GM19035 (cell line): Measurements from ENCODE around the gene HIPK1.

Source experiments
- ATAC-seq: cut with Tn5 transposase; IDR thresholded peaks from one replicate; pipeline ENCODE4 v1.9.1; 2021; ENCODE audit not compliant: unreplicated experiment

Gene HIPK1

DNA sequence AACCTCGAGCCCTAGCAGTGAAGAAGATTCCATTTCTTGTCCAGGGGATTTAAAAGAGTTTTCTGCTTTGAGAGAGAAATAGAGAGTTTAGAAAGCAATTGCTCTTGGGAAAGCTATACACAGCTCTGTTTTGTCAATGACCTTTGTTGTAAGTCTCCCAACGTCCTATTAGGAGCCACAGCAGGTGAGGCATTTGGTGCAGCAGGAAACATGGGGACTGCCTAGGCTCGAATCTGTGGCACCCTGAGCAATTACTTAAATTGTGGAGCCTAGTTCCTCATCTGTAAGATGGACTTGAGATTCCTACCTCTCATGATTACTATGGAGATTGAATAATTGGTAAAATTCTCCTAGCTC is 15.8 kb upstream of the HIPK1 start:
- no peak for ATAC-seq

DNA sequence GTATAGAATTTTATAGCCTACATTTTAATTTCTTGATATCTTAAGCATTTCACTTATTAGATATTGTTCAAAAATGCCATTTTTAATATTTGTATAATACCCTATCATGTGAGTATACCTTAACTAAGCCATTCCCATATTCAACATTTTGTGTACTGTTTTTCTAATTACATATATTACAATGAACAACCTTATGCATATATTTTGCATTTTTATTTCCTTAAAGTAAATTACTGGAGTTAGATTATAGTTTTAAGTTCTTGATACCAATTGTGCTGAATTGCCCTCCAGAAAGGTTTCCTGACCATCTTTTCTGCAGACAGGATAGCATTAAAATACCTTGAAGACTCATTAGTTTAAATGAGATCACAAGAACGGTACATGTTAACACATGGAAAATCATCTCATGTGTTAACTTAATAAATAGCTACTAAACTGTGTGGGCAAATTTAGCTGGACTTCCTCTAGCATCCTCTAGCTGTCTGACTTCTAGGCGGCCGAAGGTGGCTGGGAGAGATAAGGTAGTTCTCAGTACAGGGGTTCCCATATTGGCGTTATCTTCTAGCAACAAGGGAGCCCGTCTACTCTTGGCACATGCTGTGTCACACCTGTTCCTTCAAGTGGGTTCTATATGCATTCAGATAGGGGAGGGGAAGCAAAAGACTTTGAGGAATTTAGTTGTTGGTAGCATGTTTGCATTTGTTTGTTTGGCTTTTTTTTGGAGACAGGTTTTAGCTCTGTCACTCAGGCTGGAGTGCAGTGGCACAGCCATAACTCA is 15.0 kb upstream of the HIPK1 start:
- no peak for ATAC-seq

- no peak for ATAC-seq
These were observed 12.2 kb upstream of the HIPK1 start for GRCh38 chr1:113916974-113917373.

GRCh38 chr1:113917400-113918082 is 11.6 kb upstream of the HIPK1 start:
- no peak for ATAC-seq

DNA sequence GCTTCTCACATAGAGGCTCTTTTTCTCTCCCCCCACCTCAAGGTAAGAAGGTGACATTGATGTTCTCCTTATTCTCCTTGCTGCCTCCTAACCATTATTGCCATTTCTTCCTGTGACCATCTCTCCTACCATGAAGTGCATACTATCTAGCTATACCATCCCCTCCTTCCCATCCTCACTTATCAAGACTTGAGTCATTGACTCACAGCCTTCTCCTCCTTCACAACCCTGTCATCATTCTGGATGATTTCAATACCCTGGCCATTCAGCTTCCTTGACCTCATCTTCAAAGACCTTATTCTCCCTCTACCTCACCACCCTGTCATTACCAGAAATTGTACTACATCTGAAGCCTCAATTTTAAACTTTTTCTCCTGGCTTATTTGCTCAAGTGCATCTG is 10.9 kb upstream of the HIPK1 start:
- no peak for ATAC-seq

DNA sequence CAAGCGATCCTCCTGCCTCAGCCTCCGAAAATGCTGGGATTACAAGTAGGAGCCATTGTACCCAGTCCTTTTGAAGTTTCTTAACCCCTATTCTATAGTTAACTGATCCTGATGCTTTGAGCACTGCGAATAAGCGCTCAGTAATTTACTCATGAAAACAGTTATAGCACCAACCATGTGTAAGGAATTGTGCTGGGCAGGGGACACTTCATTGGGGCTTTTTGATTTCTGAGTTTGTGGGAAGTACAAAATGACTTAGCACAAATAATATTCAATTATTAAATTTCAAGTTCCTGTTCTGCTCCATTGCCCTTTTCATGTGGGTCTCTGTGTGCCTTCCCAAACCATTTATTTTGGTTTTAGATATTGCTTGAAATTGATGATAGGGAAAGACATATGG is 6.2 kb upstream of the HIPK1 start:
- ATAC-seq = no peak

DNA sequence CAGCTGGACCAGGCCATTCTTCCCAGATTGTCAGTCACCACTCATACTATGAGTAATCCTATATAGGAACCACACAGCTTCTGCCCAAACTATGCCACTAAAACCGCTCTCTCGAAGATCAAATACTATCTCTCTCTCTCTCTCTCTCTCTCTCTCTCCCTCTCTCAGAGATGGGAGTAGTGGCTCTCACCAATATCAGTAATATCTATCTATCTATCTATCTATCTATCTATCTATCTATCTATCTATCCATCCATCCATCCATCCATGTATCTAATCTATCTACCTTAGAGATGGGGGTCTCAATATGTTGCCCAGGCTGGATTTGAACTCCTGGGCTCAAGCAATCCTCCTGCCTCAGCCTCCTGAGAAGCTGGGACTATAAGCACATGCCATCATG is 4.7 kb upstream of the HIPK1 start:
- no peak for ATAC-seq

DNA sequence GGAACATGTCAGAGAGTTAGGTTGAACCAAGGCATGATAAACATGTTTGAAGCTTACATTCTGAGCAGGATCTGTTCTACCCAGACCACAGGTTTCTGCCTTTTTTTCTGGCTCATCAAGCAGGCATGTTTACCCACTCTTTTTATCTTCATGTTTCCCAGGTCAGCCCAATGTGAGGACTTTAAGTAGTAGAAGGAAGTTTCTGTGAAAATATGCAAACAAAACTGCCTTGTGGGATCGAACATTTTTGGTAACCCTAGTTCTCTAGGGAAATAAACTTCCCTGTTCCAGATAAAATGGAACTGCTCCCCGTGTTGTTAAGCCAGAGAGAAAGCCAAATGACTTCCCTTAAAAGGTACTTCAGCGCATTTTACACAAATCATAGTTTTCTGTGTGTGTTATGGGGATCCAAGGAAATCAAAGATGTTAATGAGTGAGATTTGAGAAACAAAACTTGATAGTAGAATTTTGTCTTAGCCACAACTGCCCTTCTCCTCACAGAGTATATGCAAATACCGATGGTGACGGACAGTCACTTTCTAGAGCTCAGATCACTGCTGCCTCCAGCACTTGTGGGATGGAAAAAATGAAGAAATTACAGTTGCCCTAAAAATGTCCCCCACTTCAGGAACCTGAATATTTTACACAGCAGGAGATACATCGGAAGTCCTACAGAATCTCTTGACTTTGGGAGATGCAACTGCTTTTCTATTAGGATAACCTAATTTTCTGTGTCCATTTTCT is 765 bp upstream of the HIPK1 start:
- peak; percentile 23 for ATAC-seq

DNA sequence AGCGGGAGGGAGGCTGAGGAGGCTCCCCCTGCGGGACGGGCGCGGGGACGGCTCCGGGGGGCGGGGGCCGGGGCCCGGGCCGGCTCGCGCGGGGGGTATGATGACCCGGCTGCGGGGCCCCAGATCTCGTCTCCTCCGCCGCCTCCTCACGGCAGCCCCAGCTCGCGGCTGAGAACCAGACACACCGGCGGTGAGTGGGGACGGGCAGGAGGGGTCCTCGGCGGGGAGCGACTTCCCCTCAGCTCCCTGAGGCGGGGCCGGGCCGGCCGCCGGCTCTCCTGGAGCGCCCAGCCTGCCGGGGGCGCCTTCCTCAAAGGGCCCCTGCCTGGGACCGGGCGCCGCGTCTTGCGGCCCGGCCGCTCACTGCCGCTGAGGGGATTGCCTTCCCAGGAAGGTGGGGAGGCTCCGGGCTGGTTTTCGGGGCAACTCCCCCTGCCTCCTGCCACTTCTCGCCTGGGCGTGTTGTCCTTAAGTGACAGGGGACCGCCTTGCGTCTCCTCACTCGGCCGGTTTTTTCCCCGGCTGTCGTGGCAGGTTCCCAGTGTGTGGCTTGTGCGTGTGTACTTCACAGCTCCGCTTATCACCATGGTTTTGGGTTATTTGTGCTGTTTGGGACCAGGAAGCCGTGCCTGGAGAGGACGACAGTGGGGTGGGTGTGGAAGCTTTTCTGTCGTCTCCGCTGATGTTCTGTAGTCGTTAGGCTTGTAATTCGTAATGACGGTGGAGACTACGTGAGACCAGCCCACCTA is 800 bp downstream of the HIPK1 start:
- peak; percentile 35 for ATAC-seq

DNA sequence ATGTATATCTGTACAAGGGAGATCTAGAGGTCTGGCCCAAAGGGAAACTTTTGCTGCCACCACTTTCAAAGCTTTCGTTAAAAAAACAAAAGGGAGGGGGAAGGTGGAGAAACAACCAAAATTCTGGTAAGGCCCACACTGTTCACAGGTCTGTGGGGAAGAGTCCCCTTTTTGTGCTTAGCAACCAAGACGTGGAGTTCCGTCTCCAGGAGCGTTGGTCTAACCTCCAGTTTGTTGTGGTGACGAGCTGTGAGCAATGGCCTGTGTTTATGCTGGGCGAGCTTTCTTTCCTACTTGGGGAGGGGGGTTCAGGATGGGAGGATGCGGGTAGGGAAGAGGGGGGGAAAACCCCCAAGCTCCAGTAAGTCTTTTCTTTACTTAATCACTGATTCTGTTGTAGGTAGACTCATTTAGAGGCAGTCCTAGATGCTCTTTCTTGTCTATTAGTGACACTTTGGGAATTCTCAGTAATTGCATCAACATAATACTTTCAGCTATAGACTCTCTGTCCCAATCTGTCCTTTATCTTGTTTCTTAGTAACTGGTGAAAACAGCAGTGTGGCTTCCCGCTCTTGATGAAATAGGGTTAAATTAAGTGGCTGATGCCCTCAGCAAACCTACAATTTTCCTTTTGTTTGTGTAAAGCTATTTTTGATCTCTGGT is 1.5 kb downstream of the HIPK1 start:
- ATAC-seq = peak; percentile 21

GRCh38 chr1:113931451-113931851 is 2.3 kb downstream of the HIPK1 start:
- no peak for ATAC-seq

DNA sequence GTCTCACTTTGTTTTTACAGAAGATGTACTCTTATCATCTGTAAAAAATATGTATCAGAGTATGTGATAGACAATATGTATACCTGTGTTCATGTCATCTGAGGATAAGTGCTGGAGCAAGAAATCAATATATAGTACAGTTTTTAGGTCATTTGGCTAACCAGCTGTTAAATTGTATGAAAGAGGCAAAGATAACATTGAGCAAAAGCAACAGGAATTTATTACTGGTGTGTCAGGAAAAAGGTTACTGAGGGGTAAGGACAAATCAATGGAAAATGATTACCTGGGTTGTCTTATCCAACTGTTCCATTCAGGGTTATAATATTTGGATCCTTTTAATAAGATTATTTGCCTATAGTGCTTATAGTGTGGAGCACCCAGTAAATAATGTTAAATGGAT is 4.9 kb downstream of the HIPK1 start:
- ATAC-seq = no peak

DNA sequence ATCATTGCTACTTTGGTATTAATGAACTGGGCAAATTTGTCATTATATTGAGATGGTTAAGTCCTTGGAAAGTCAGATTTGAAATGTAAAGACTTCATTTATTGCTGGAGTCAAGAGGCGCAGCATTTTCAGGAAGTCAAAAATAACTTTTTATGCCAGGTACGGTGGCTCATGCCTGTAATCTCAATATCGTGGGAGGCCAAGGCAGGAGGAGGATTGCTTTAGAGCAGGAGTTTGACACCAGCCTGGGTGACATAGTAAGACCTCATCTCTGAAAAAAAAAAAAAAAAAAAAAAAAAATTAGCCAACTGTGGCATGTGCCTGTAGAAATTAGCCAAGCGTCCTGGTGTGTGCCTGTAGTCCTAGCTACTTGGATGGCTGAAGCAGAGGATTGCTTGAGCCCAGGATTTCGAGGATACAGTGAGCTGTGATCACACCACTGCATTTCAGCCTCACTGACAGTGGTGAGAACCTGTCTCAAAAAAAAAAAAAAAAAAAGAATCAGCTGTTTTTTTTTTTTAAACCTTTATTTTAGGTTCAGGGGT is 5.5 kb downstream of the HIPK1 start:
- no peak for ATAC-seq

GRCh38 chr1:113935176-113935575 is 6.1 kb downstream of the HIPK1 start:
- ATAC-seq = no peak

- ATAC-seq = no peak
These were observed 6.8 kb downstream of the HIPK1 start for GRCh38 chr1:113935970-113936369.

DNA sequence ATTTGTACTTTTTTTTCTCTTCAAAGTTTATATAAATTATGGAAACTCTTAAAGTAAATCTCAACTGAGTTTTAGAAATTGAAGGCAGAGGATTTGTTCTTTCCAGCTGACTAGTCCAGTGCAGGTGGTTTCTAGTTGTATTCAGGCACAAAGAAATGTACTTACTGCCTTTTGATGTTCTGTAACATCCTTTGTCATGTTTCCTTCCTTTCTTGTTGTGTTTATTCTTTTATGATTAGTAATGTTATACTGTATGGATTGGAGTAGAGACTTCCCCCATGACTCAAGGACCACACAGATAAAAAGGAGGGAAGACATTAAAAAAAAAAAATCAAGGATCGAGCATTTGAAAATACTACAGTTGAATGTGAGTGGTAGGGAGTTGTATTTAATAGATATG is 8.0 kb downstream of the HIPK1 start:
- ATAC-seq = no peak

- ATAC-seq = no peak
These were observed 9.1 kb downstream of the HIPK1 start for GRCh38 chr1:113938192-113938591.

DNA sequence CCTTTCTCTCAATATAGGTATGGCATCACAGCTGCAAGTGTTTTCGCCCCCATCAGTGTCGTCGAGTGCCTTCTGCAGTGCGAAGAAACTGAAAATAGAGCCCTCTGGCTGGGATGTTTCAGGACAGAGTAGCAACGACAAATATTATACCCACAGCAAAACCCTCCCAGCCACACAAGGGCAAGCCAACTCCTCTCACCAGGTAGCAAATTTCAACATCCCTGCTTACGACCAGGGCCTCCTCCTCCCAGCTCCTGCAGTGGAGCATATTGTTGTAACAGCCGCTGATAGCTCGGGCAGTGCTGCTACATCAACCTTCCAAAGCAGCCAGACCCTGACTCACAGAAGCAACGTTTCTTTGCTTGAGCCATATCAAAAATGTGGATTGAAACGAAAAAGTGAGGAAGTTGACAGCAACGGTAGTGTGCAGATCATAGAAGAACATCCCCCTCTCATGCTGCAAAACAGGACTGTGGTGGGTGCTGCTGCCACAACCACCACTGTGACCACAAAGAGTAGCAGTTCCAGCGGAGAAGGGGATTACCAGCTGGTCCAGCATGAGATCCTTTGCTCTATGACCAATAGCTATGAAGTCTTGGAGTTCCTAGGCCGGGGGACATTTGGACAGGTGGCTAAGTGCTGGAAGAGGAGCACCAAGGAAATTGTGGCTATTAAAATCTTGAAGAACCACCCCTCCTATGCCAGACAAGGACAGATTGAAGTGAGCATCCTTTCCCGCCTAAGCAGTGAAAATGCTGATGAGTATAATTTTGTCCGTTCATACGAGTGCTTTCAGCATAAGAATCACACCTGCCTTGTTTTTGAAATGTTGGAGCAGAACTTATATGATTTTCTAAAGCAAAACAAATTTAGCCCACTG is 11.5 kb downstream of the HIPK1 start:
- no peak for ATAC-seq

- ATAC-seq = no peak
These were observed 12.1 kb downstream of the HIPK1 start for GRCh38 chr1:113941245-113941559.

DNA sequence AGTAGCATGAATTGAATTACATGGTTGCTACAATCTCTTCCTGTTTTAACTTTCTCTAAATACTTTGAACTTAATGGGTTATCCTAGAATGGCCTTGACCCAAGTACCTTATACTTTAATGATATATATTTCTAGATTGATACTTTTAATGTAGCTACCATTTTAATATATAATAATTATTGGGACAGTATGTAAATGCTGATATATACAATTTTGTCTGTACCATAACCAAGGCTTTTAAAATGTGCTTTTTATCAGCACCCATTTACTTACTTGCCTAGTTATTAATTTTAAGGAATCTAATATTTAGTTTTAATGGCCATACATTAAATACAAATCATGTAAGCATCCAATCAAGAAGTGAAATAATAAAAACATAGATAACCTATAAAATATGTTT is 13.4 kb downstream of the HIPK1 start:
- no peak for ATAC-seq
